Activated B cell treated with CpG ODN at 0.5 μM for 24 hours (primary cell): Measurements from ENCODE around the gene SH2D4B. TPM values are rescaled to one million over a fixed set of nuclear protein-coding genes. Genes with fewer than 3 reads are reported as not detected.
A peak's percentile ranks its signal among the peaks of the same experiment; 100 is the strongest.

Experiments
- ATAC-seq: fragments of 200-7000 bp; cut with Tn5 transposase; one replicate; pipeline ENCODE4 v1.10.0; 2021; ENCODE audit warnings: low read depth, mild to moderate bottlenecking, moderate library complexity
- CTCF ChIA-PET: fragments of 350-600 bp; sonication (Branson Sonifier 250); formaldehyde crosslinking; loops from one replicate; lab custom pipeline; 2021; ENCODE audit warnings: antibody characterized with exemption; lab: Charles Lee
- POLR2A ChIA-PET: fragments of 350-600 bp; sonication (Branson Sonifier 250); formaldehyde crosslinking; loops from one replicate; lab custom pipeline; 2021; ENCODE audit warnings: antibody characterized with exemption; lab: Charles Lee
- DNase-seq: peaks from one replicate; pipeline ENCODE4 v3.0.0; 2022
- H3K27ac Mint-ChIP-seq: one replicate; pipeline ENCODE4 v1.8.0; 2020; ENCODE audit warnings: mixed read lengths
- H3K27me3 Mint-ChIP-seq: one replicate; pipeline ENCODE4 v1.8.0; 2021; ENCODE audit warnings: mixed read lengths
- H3K36me3 Mint-ChIP-seq: one replicate; pipeline ENCODE4 v1.8.0; 2021; ENCODE audit warnings: low read depth, mixed read lengths
- H3K4me1 Mint-ChIP-seq: one replicate; pipeline ENCODE4 v1.8.0; 2021; ENCODE audit warnings: mixed read lengths
- H3K4me3 Mint-ChIP-seq: one replicate; pipeline ENCODE4 v1.8.0; 2020; ENCODE audit warnings: mild to moderate bottlenecking, mixed read lengths
- H3K9me3 Mint-ChIP-seq: one replicate; pipeline ENCODE4 v1.8.0; 2020; ENCODE audit warnings: mixed read lengths
- CTCF ChIP-seq: fragments of 200-600 bp; IDR thresholded peaks from one replicate; pipeline ENCODE4 v1.8.0; 2022; ENCODE audit warnings: antibody characterized with exemption, mild to moderate bottlenecking
- intact Hi-C: fragments of 100-400 bp; cut with micrococcal nuclease; formaldehyde crosslinking; loops from one replicate; pipeline ENCODE4 v1.15.1; 2024
- total RNA-seq: library from RNA; stranded (reverse); gene quantifications from 2 replicates; pipeline ENCODE4 v1.2.3, GENCODE V29; 2022

Gene SH2D4B
- total RNA-seq, 1 donor from 2014 or later, result not detected

- Mint-ChIP-seq H3K27ac (peak overlapping the region; percentile 46), H3K4me1 (peaks cover 56% of the 10 kb centered on the region), H3K36me3 (peaks cover 26% of the 10 kb centered on the region), H3K27me3 (no peaks in the 10 kb centered on the region), H3K9me3 (no peaks in the 10 kb centered on the region), H3K4me3 (no peak overlapping the region)
- intact Hi-C loops, result loop anchor here (1.0 to 10.0 kb wide), 6 partner anchors 33 to 240 kb away; partner anchors contain the start of gene PRXL2A
- ATAC-seq, result no peak
- CTCF ChIA-PET, result interaction anchor here (0.6 to 7.9 kb wide), 36 partner anchors 9 to 514 kb away, joined by 3 to 210 read pairs (median 6); partner anchors contain the start of gene PRXL2A
- POLR2A ChIA-PET, result interaction anchor here (2.1 to 2.6 kb wide), 2 partner anchors 60 to 97 kb away, joined by 6 to 21 read pairs; partner anchors contain the start of gene PRXL2A
- TF ChIP-seq CTCF, result no peak
- no peak for DNase-seq
Observed at GRCh38 chr10:80504897-80505465, 32.7 kb upstream of the SH2D4B start.

GRCh38 chr10:80506189-80506575, 31.5 kb upstream of the SH2D4B start:
- H3K4me1 Mint-ChIP-seq, result peaks cover 46% of the 10 kb centered on the region
- no peak overlapping the region for H3K4me3 Mint-ChIP-seq
- POLR2A ChIA-PET, result interaction anchor here (0.8 to 2.6 kb wide), 5 partner anchors 51 to 98 kb away, joined by 3 to 21 read pairs (median 3); partner anchors contain the start of gene PRXL2A
- DNase-seq (no peak), ATAC-seq (no peak)
- H3K27me3 Mint-ChIP-seq, result no peaks in the 10 kb centered on the region
- CTCF ChIA-PET, result interaction anchor here (0.6 to 7.9 kb wide), 33 partner anchors 8 to 133 kb away, joined by 3 to 210 read pairs (median 6); partner anchors contain the start of gene PRXL2A
- intact Hi-C loops, result loop anchor here (10.0 kb wide), 1 partner anchor 241 kb away; no protein-coding TSS in a partner anchor
- TF ChIP-seq CTCF, result no peak
- H3K27ac Mint-ChIP-seq, result no peak overlapping the region
- H3K9me3 Mint-ChIP-seq, result no peaks in the 10 kb centered on the region
- peaks cover 34% of the 10 kb centered on the region for H3K36me3 Mint-ChIP-seq

GRCh38 chr10:80506836-80507487, 30.7 kb upstream of the SH2D4B start:
- H3K27ac Mint-ChIP-seq, result no peak overlapping the region
- H3K4me3 Mint-ChIP-seq, result no peak overlapping the region
- DNase-seq, result no peak
- intact Hi-C loops, result loop anchor here (10.0 kb wide), 1 partner anchor 242 kb away; no protein-coding TSS in a partner anchor
- no peaks in the 10 kb centered on the region for H3K9me3 Mint-ChIP-seq
- CTCF ChIA-PET, result no interaction called here
- TF ChIP-seq CTCF, result no peak
- peaks cover 41% of the 10 kb centered on the region for H3K36me3 Mint-ChIP-seq
- no peaks in the 10 kb centered on the region for H3K27me3 Mint-ChIP-seq
- POLR2A ChIA-PET, result no interaction called here
- no peak for ATAC-seq
- peaks cover 38% of the 10 kb centered on the region for H3K4me1 Mint-ChIP-seq

GRCh38 chr10:80509108-80509402, 28.6 kb upstream of the SH2D4B start:
- Mint-ChIP-seq H3K4me3 (no peak overlapping the region), H3K4me1 (peaks cover 17% of the 10 kb centered on the region), H3K27ac (no peak overlapping the region), H3K27me3 (no peaks in the 10 kb centered on the region), H3K36me3 (peaks cover 56% of the 10 kb centered on the region), H3K9me3 (no peaks in the 10 kb centered on the region)
- intact Hi-C loops, result loop anchor here (10.0 kb wide), 1 partner anchor 244 kb away; no protein-coding TSS in a partner anchor
- DNase-seq, result no peak
- no peak for ATAC-seq
- no peak for TF ChIP-seq CTCF
- ChIA-PET CTCF (interaction anchor here (2.0 kb wide), 1 partner anchor 65 kb away, joined by 8 read pairs; no protein-coding TSS in a partner anchor), POLR2A (interaction anchor here (0.8 kb wide), 1 partner anchor 101 kb away, joined by 9 read pairs; no protein-coding TSS in a partner anchor)
